Eye (tissue), 1 donor: ENCODE data around the gene FOXP4.
A peak's percentile ranks its signal among the peaks of the same experiment; 100 is the strongest.

ENCODE experiments used
- DNase-seq: peaks from one replicate; pipeline ENCODE4 v3.0.0-alpha.2; 2015

The FOXP4 gene

GRCh38 chr6:41587131-41587879 lies 41.1 kb downstream of the FOXP4 start:
- peak; percentile 76 for DNase-seq

- peak; percentile 76 for DNase-seq
Observed at GRCh38 chr6:41588111-41588510, 41.9 kb downstream of the FOXP4 start.

GRCh38 chr6:41589223-41589622 lies 43.0 kb downstream of the FOXP4 start:
- DNase-seq = no peak

- DNase-seq = no peak
Observed at GRCh38 chr6:41589636-41590622, 43.7 kb downstream of the FOXP4 start.

GRCh38 chr6:41591122-41591521 lies 44.9 kb downstream of the FOXP4 start:
- DNase-seq = no peak

- DNase-seq = peak; percentile 96
Observed at GRCh38 chr6:41591859-41592502, 45.8 kb downstream of the FOXP4 start.

- peak; percentile 72 for DNase-seq
Observed at GRCh38 chr6:41593406-41593805, 47.2 kb downstream of the FOXP4 start.

- DNase-seq = no peak
Observed at GRCh38 chr6:41593839-41594238, 47.7 kb downstream of the FOXP4 start.

- no peak for DNase-seq
Observed at GRCh38 chr6:41594326-41594725, 48.1 kb downstream of the FOXP4 start.

GRCh38 chr6:41594766-41595165 lies 48.6 kb downstream of the FOXP4 start:
- no peak for DNase-seq

- DNase-seq = no peak
Observed at GRCh38 chr6:41595166-41595565, 49.0 kb downstream of the FOXP4 start.

GRCh38 chr6:41596096-41596685 lies 50.0 kb downstream of the FOXP4 start:
- no peak for DNase-seq

- no peak for DNase-seq
Observed at GRCh38 chr6:41596807-41597206, 50.6 kb downstream of the FOXP4 start.

- no peak for DNase-seq
Observed at GRCh38 chr6:41597246-41598000, 51.2 kb downstream of the FOXP4 start.

- no peak for DNase-seq
Observed at GRCh38 chr6:41598670-41599014, 52.5 kb downstream of the FOXP4 start.

GRCh38 chr6:41599015-41599851 lies 53.1 kb downstream of the FOXP4 start:
- no peak for DNase-seq

GRCh38 chr6:41599852-41600445 lies 53.8 kb downstream of the FOXP4 start:
- no peak for DNase-seq

- no peak for DNase-seq
Observed at GRCh38 chr6:41600499-41601247, 54.5 kb downstream of the FOXP4 start.

- no peak for DNase-seq
Observed at GRCh38 chr6:41601248-41601549, 55.0 kb downstream of the FOXP4 start.

GRCh38 chr6:41602422-41602743 lies 56.2 kb downstream of the FOXP4 start:
- no peak for DNase-seq
